Ovary (tissue), 3 donors: ENCODE results near the gene EFNA4.

ENCODE experiments used
- CTCF ChIP-seq, 3 donors: fragments of 450-650 bp in 2 of 3; fragments of 200-600 bp in 1 of 3; IDR thresholded peaks; one replicate each; pipeline versions ENCODE4 v1.5.1 to v1.8.0; 2016 to 2022; ENCODE audit warnings: antibody characterized with exemption in 3 of 3, mild to moderate bottlenecking in 1 of 3
- POLR2A ChIP-seq: fragments of 450-650 bp; IDR thresholded peaks from one replicate; pipeline ENCODE4 v1.6.1; 2017; ENCODE audit warnings: antibody characterized with exemption, mild to moderate bottlenecking, moderate library complexity
- donor health status: DM: no; HTN: no; CAD: no.

- no peak for TF ChIP-seq CTCF (IDR thresholded peaks at IDR 0.05)
- no peak for TF ChIP-seq POLR2A
Observed at GRCh38 chr1:155086856-155087535, 23.5 kb downstream of the EFNA4 start.
